Adipocyte (in vitro differentiated cells): ENCODE measurements around the gene LRMDA.

Source experiments
- DNase-seq: peaks from one replicate; pipeline ENCODE4 v3.0.0-alpha.2; 2015; ENCODE audit warnings: low read depth
- H3K27me3 ChIP-seq: replicated peaks from 2 replicates; pipeline ENCODE4 v1.7.0; 2013; ENCODE audit warnings: mild to moderate bottlenecking, low read length, moderate library complexity; ENCODE audit not compliant: control insufficient read depth, insufficient read depth
- H3K36me3 ChIP-seq: 2 replicates; pipeline ENCODE4 v1.7.0; 2013; ENCODE audit warnings: low read length, mild to moderate bottlenecking, moderate library complexity; ENCODE audit not compliant: control insufficient read depth, insufficient read depth, severe bottlenecking
- H3K4me1 ChIP-seq: 2 replicates; pipeline ENCODE4 v1.7.0; 2013; ENCODE audit warnings: mild to moderate bottlenecking, low read length, moderate library complexity; ENCODE audit not compliant: control insufficient read depth, insufficient read depth
- H3K4me3 ChIP-seq: 2 replicates; pipeline ENCODE4 v1.7.0; 2013; ENCODE audit warnings: mild to moderate bottlenecking, low read length, moderate library complexity
- H3K9ac ChIP-seq: 2 replicates; pipeline ENCODE4 v1.7.0; 2013; ENCODE audit warnings: mild to moderate bottlenecking, low read length, moderate library complexity
- H3K9me3 ChIP-seq: 2 replicates; pipeline ENCODE4 v1.7.0; 2013; ENCODE audit warnings: mild to moderate bottlenecking, low read length, moderate library complexity; ENCODE audit not compliant: control insufficient read depth

The LRMDA gene

GRCh38 chr10:75969031-75969430 is 537.6 kb downstream of the LRMDA start:
- Histone ChIP-seq H3K27me3 (no peaks in the 10 kb centered on the region), H3K9ac (no peak overlapping the region), H3K9me3 (no peaks in the 10 kb centered on the region), H3K36me3 (no peaks in the 10 kb centered on the region), H3K4me1 (peaks cover 17% of the 10 kb centered on the region), H3K4me3 (no peak overlapping the region)
- DNase-seq: no peak

- peaks cover 17% of the 10 kb centered on the region for H3K4me1 ChIP-seq
- H3K36me3 ChIP-seq: no peaks in the 10 kb centered on the region
- peak; percentile 11 for DNase-seq
- no peaks in the 10 kb centered on the region for H3K27me3 ChIP-seq
- H3K9ac ChIP-seq: no peak overlapping the region
- H3K9me3 ChIP-seq: no peaks in the 10 kb centered on the region
- H3K4me3 ChIP-seq: peak overlapping the region; percentile 7
Measured at GRCh38 chr10:75971402-75972211, 540.2 kb downstream of the LRMDA start.

- H3K36me3 ChIP-seq: no peaks in the 10 kb centered on the region
- no peak overlapping the region for H3K4me3 ChIP-seq
- H3K9ac ChIP-seq: no peak overlapping the region
- peaks cover 17% of the 10 kb centered on the region for H3K4me1 ChIP-seq
- DNase-seq: peak; percentile 57
- no peaks in the 10 kb centered on the region for H3K27me3 ChIP-seq
- H3K9me3 ChIP-seq: no peaks in the 10 kb centered on the region
Measured at GRCh38 chr10:75972491-75973276, 541.3 kb downstream of the LRMDA start.

- Histone ChIP-seq H3K4me3 (no peak overlapping the region), H3K27me3 (no peaks in the 10 kb centered on the region), H3K36me3 (no peaks in the 10 kb centered on the region), H3K9me3 (no peaks in the 10 kb centered on the region), H3K9ac (no peak overlapping the region), H3K4me1 (peaks cover 17% of the 10 kb centered on the region)
- DNase-seq: no peak
Measured at GRCh38 chr10:75974080-75974479, 542.7 kb downstream of the LRMDA start.

GRCh38 chr10:75976681-75977080 is 545.3 kb downstream of the LRMDA start:
- peaks cover 14% of the 10 kb centered on the region for H3K4me1 ChIP-seq
- no peaks in the 10 kb centered on the region for H3K27me3 ChIP-seq
- H3K9ac ChIP-seq: no peak overlapping the region
- no peak for DNase-seq
- H3K4me3 ChIP-seq: no peak overlapping the region
- no peaks in the 10 kb centered on the region for H3K9me3 ChIP-seq
- no peaks in the 10 kb centered on the region for H3K36me3 ChIP-seq

- H3K4me1 ChIP-seq: peaks cover 9% of the 10 kb centered on the region
- H3K4me3 ChIP-seq: no peak overlapping the region
- H3K27me3 ChIP-seq: no peaks in the 10 kb centered on the region
- H3K9ac ChIP-seq: no peak overlapping the region
- no peaks in the 10 kb centered on the region for H3K36me3 ChIP-seq
- no peaks in the 10 kb centered on the region for H3K9me3 ChIP-seq
- no peak for DNase-seq
Measured at GRCh38 chr10:75977139-75977538, 545.7 kb downstream of the LRMDA start.

GRCh38 chr10:75978213-75978612 is 546.8 kb downstream of the LRMDA start:
- Histone ChIP-seq H3K9me3 (no peaks in the 10 kb centered on the region), H3K36me3 (no peaks in the 10 kb centered on the region), H3K4me1 (peaks cover 6% of the 10 kb centered on the region), H3K27me3 (no peaks in the 10 kb centered on the region), H3K9ac (no peak overlapping the region), H3K4me3 (no peak overlapping the region)
- no peak for DNase-seq

- Histone ChIP-seq H3K9ac (no peak overlapping the region), H3K4me1 (peaks cover 8% of the 10 kb centered on the region), H3K36me3 (no peaks in the 10 kb centered on the region), H3K9me3 (no peaks in the 10 kb centered on the region), H3K27me3 (no peaks in the 10 kb centered on the region), H3K4me3 (no peak overlapping the region)
- no peak for DNase-seq
Measured at GRCh38 chr10:75980419-75981002, 549.1 kb downstream of the LRMDA start.

GRCh38 chr10:75982611-75983369 is 551.4 kb downstream of the LRMDA start:
- no peaks in the 10 kb centered on the region for H3K9me3 ChIP-seq
- H3K4me1 ChIP-seq: peaks cover 14% of the 10 kb centered on the region
- no peak overlapping the region for H3K9ac ChIP-seq
- H3K36me3 ChIP-seq: no peaks in the 10 kb centered on the region
- H3K27me3 ChIP-seq: no peaks in the 10 kb centered on the region
- DNase-seq: peak; percentile 34
- no peak overlapping the region for H3K4me3 ChIP-seq

- Histone ChIP-seq H3K4me3 (no peak overlapping the region), H3K9me3 (no peaks in the 10 kb centered on the region), H3K27me3 (no peaks in the 10 kb centered on the region), H3K36me3 (no peaks in the 10 kb centered on the region), H3K4me1 (peaks cover 18% of the 10 kb centered on the region), H3K9ac (no peak overlapping the region)
- no peak for DNase-seq
Measured at GRCh38 chr10:75984067-75984466, 552.6 kb downstream of the LRMDA start.

- Histone ChIP-seq H3K9ac (no peak overlapping the region), H3K36me3 (no peaks in the 10 kb centered on the region), H3K9me3 (no peaks in the 10 kb centered on the region), H3K4me1 (peaks cover 18% of the 10 kb centered on the region), H3K4me3 (no peak overlapping the region), H3K27me3 (no peaks in the 10 kb centered on the region)
- peak; percentile 65 for DNase-seq
Measured at GRCh38 chr10:75987616-75988015, 556.2 kb downstream of the LRMDA start.
